GM21717 (cell line): ENCODE measurements around the gene KPTN.
"Not testable (repeated sequence)": the region's sequence is repeated elsewhere in the genome, so short reads cannot be mapped to it uniquely, and the experiment has no call there.

Experiments
- ATAC-seq: cut with Tn5 transposase; IDR thresholded peaks from one replicate; pipeline ENCODE4 v1.9.1; 2021; ENCODE audit warnings: mild to moderate bottlenecking, moderate library complexity; ENCODE audit not compliant: unreplicated experiment

KPTN gene

DNA sequence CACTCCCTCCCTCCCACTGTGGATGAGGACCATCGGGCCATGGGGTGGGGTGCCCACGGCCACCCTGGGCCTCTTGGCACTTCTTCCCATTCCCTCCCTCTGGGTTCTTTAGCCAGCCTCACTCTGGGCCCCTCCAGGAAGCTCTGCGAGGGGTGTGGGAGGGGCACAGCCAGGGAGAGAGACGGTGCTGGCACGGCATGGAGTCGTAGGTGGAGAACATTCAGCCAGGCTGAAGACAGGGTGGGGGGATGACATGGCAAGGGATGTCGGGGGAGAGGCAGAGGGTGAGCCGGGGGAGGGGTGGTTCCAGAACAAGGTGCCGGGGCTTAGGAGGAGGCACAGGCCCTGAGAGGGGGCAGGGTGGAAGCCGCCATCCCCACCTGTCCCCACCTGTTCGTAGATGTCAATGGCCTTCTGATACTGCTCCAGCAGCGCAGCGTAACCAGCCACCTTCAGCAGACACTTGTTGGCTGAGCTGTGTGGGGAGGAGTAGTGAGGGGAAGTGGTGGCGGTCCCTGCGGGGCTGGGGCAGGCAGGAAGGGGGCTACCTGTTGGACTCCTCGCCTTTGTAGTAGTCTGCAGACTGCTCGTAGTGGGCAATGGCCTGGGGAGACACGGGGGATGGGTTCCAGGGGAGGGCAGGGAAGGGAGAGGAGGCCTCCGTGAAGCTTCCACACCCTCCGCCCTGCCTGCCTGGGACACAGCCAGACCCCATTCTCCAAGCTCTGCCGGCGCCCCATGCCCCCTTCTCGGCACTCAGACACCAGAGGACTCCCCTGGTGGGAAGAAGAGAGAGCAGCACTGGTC, 8.8 kb upstream of the KPTN start:
- ATAC-seq = no peak

- ATAC-seq = no peak
Observed at GRCh38 chr19:47492137-47492533, 8.1 kb upstream of the KPTN start.

DNA sequence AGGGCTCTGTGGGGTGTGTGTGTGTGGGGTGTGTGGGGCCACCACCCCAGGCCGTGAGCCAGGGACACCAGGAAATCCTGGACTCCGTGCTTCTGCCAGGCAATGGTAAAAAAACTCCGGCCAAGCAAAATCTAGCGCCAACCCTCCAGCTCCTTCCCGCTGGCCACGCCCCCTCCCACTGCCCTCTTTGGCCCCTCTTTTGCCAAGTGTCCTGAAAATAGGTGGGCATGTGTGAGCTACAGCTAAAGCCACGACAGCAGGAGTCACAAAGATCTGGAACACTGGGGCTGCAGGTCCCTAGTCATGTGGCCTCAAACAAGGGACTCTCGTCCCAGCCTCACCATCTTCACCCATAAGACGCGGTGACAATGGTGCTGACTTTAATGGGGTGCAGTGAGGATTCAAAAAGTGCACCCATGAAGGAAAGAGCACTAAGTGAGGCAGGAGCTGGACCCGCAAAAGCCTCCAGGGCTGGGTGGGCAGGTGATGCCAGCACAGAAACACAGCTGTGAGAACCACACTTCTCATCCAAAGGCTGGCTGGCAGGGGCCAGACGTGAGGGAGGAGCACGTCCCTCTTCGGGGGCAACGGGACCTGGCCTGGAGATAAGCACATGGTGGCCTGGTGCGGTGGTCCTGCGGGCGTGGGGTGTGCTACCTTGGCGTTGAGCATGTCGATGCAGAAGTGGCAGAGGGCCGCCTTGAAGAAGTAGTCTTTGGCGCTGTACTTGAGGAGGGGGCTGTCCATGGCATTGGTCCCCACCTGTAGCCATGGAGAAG, 7.5 kb upstream of the KPTN start:
- ATAC-seq = no peak

GRCh38 chr19:47490847-47491246, 6.8 kb upstream of the KPTN start:
- ATAC-seq = no peak

- ATAC-seq = no peak
Observed at GRCh38 chr19:47490031-47490430, 6.0 kb upstream of the KPTN start.

- no peak for ATAC-seq
Observed at GRCh38 chr19:47489072-47489914, 5.3 kb upstream of the KPTN start.

- ATAC-seq = no peak
Observed at GRCh38 chr19:47487551-47488515, 3.8 kb upstream of the KPTN start.

- no peak for ATAC-seq
Observed at GRCh38 chr19:47486900-47487299, 2.9 kb upstream of the KPTN start.

- ATAC-seq = not testable (repeated sequence)
Observed at GRCh38 chr19:47486220-47486619, 2.2 kb upstream of the KPTN start.

GRCh38 chr19:47485210-47485609, 1.2 kb upstream of the KPTN start:
- no peak for ATAC-seq

GRCh38 chr19:47483200-47483599, 819 bp downstream of the KPTN start:
- ATAC-seq = no peak

DNA sequence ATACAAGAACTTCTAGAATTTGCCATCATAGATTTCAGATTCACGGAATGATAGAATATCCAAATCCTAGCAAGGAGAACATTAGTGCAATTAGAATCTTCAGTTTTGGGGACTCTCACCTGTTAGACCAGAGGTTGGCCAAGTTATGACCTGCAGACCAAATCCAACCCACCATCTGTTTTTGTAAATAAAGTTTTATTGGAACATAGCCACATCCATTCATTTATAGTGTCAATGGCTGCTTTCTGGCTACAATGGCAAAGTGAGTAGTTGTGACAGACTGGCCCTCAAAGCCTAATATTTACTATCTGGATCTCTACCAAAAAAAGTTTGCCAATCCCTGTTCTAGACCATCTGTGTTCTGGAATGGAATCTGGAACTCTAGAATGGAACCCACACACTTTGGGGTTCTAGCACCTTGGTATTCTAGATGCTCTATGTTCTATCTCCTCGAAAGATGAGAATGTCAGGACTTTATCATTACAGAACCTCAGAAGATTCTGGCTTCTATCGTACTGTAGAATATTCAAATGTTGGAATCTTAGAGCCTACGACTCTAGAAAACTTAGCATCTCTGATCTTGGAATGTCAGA, 2.5 kb downstream of the KPTN start:
- ATAC-seq = no peak

DNA sequence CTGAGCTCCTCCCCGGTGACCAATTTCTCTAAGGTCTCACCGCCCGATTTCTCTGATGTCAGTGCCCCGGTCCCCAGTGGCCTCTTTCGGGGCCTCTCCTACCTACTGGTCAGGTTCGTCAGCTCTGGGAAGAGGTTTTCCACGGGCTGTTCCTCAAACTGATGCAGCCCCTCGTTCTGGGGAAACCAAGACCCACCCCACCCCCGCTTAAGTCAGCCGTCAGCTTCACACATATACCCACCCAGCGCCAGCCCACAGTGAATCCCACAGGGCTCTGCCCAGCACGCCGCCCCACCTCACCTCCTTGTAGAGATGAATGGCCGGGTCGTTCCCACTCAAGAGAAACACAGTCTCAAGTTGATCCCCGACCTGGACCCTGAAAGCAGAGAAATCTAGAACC, 3.4 kb downstream of the KPTN start:
- no peak for ATAC-seq

DNA sequence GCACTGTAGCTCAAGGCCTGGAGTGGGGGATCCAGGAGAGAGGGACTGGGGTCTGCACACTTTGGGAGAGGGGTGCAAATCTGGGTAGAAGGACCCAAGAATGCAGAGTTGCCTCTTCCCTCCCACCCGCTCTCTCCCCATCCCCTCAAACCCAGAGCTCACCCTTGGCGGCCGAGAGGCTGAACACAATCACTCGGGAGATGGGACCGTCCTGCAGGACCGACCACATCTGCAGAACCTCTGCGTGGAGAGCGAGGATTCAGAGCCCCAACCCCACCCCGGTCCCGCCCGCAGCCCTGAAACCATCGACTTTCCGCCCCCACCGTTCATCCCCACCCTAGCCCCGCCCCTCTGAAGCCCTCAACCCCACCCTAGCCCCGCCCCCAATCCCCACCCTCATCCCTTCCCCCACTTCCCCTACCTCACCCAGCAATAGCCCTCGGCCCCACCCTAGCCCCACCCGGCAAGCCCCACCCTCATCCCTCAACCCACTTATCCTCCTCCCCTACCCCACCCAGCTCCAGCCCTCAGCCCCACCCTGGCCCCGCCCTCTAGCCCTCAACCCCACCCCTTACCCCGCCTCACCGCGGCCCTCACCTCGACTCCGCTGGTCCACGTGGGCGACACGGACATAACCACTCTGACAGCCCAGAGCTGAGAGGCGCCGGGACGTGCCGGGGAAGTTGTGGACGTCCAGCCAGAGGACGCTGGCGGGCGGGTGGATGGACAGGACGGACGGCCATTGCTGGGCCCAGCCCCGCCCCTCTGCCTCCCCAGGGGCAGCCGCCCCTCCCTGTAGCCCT, 4.1 kb downstream of the KPTN start:
- no peak for ATAC-seq

GRCh38 chr19:47476438-47476972, 7.5 kb downstream of the KPTN start:
- ATAC-seq = no peak

DNA sequence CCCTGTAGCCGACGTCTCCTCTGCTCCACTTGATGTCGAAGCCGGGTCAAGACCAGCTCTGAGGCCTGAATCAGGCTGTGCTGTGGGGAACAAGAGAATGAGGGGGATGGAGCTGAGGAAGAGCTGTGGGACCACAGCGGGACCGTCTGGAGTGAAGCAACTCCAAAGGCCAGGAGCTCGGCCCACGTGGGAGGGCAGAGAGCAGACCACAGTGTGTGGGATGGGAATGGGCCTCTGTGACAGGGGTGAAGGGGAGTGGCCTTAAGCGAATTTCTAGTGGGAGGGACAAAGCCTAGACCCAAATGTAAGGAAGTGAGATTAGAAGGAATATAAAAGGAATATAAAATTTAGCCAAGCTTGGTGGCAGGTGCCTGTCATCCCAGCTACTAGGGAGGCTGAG, 8.6 kb downstream of the KPTN start:
- ATAC-seq = no peak

GRCh38 chr19:47473336-47473735, 10.7 kb downstream of the KPTN start:
- ATAC-seq = no peak

GRCh38 chr19:47471733-47472457, 12.1 kb downstream of the KPTN start, which contains the start of gene SLC8A2:
Gene SLC8A2, minus strand, starts transcription at chr19:47471893. Its CDS starts 5,490 bp downstream, at chr19:47466403.
- ATAC-seq = no peak
